Stimulated activated CD8-positive, alpha-beta memory T cell treated with anti-CD3 and anti-CD28 coated beads, Interleukin-4, amount 100 ng/mL, for 1 hour (primary cell): ENCODE measurements around the gene CC2D1A.
"Not testable (repeated sequence)": the region's sequence is repeated elsewhere in the genome, so short reads cannot be mapped to it uniquely, and the experiment has no call there.

Experiments used
- DNase-seq, 2 donors: peaks; one replicate each; pipeline ENCODE4 v3.0.0-alpha.2; 2020; ENCODE audit warnings: low read depth in 2 of 2, low spot score in 1 of 2

Gene CC2D1A

DNA sequence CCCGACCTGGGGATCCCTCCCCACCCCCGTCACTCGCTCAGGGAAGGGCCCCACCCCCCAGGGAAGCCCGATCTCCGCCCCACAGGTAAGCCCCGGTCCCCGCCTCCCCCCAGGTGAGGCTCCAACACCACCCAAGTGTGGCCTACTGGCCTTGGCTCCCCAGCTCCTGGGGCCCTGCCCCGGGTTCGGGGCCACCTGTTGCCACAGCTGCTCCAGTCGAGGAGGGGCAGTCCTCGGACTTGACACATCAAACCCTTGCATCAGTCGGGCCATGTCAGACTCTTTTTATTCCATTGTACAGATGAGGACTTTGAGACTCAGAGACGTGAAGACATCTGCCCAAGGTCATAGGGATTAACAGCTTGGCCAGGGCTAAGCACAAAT is 512 bp downstream of the CC2D1A start:
- DNase-seq: no peak

GRCh38 chr19:13906910-13907309 is 909 bp downstream of the CC2D1A start:
- DNase-seq: no peak

DNA sequence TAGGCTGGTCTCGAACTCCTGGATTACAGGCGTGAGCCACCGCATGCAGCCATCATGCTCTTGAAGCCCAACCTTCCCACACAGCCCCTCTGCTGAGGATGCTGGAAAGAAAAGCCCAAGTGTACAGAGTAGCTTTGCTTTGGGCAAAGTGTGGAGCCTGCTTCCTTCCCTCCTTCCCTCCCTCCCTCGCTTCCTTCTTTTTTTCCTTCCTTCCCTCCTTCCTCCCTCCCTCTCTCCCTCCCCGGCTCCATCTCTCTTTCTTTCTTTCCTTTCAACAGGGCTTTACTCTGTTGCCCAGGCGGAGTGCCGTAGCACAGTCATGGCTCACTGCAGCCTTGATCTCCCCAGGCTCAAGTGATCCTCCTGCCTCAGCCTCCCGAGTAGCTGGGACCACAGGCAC is 2.7 kb downstream of the CC2D1A start:
- no peak for DNase-seq

- no peak for DNase-seq
These were observed 3.4 kb downstream of the CC2D1A start for GRCh38 chr19:13909430-13909829.

DNA sequence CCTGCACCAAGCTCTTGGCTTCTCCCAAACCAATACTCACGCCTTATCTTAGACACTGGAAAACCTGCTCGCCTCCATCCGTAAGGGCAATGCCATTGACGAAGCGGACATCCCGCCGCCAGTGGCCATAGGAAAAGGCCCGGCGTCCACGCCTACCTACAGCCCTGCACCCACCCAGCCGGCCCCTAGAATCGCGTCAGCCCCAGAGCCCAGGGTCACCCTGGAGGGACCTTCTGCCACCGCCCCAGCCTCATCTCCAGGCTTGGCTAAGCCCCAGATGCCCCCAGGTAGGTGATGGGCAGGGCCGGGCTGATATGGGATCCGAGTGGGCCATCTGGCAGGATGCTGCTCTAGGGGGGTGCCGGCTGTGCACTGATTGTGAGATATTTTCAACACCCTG is 7.4 kb downstream of the CC2D1A start:
- no peak for DNase-seq

DNA sequence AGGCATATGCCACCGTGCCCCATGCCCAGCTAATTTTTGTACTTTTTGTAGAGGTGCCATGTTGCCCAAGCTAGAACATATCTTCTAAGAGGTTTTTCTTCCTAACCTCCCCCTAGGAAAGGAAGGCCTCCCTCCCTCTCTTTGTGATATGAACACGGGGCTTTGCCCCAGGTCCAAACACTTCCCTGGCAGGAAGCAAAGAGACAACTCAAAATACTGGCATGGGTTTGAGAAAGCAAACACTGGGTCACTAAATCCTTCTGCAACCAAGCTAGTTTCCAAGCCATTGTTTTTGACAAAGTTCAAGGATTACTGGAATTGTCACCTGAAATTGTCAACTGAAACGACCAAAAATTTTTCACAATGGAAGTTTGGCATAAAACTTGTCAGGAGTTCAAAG is 8.8 kb downstream of the CC2D1A start:
- DNase-seq: no peak

DNA sequence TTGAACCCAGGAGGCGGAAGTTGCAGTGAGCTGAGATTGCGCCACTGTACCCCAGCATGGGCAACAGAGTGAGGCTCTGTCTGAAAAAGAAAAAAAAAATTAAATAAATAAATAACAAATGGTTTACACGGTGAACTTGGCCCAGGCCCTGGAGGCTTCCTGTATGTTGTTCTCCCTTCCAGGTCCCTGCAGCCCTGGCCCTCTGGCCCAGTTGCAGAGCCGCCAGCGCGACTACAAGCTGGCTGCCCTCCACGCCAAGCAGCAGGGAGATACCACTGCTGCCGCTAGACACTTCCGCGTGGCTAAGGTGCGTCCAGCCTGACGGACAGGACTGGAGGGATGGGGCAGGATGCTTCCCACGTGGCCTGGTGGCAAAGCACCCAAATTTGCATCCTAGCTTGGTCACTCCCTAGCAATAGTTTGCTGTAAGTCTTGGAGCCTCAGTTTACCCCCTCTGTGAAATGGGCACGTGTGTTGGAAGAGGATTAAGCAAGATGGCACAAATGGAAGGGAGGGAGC is 11.9 kb downstream of the CC2D1A start:
- no peak for DNase-seq

DNA sequence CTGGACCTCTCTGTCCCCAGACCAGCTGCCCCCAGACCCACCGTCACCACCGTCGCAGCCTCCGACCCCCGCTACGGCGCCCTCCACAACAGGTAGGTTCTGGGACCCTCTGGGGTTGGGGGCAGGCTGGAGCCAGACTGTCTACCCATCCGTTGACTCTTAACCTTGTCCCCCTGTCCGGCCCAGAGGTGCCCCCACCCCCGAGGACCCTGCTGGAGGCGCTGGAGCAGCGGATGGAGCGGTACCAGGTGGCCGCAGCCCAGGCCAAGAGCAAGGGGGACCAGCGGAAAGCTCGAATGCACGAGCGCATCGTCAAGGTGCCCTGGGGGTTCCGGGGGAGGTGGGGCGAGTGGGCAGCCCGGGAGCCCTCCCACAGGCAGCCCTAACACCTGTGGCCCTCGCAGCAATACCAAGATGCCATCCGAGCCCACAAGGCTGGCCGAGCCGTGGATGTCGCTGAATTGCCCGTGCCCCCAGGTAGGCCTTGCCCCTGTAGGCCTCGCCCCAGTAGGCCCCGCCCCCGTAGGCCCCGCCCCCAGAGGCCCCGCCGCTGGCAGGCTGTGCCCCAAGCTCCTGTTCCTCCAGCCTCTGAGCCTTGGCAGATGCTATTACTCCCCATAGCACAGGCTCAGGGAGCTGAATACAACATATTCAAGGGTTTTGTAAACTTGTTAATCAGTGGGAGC is 12.9 kb downstream of the CC2D1A start:
- DNase-seq: no peak

DNA sequence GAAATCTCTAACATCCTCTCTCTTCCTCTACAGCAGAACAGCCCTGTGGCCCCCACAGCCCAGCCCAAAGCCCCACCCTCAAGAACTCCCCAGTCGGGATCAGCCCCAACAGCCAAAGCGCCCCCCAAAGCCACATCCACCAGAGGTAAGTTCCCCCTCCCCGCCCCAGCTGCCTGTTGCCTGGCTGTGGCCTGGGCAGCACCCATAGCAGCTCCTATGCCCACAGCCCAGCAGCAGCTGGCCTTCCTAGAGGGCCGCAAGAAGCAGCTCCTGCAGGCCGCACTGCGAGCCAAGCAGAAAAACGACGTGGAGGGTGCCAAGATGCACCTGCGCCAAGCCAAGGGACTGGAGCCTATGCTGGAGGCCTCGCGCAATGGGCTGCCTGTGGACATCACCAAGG is 14.5 kb downstream of the CC2D1A start:
- no peak for DNase-seq

DNA sequence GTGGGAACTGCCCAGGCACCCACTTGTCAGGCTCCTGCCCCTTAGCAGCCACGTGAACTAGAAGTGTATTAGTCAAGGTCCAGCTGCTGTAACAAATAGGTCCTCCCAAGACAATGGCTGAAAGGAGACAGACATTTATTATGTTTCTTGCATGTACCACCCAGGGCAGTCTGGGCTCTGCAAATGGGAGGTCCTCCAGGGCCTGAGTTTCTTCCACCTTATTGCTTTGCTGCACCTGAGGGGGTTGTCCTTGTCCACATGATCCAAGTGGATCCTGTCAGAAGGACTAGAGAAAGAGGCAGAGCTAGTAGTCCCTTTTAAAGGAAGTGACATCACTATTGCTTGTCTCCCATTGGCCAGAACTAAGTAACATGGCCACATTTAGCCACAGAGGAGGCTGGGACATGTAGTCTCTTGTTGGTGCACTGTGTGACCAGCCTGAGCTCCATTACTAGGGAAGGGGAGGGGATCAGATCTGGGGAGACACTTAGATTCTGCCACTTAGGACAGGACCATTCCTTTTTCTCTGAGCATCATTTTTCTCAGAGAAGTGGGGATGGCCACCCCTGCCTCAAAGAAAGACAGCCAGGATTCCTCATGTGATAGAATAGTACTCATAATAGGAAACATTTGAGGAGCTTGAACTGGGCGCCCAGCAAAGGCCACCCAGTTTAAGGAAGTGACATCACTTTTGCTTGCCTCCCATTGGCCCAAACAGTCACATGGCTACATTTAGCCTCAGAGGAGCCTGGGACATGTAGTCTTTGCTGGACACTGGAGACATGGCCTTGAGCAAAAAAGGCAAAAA is 15.1 kb downstream of the CC2D1A start:
- no peak for DNase-seq

DNA sequence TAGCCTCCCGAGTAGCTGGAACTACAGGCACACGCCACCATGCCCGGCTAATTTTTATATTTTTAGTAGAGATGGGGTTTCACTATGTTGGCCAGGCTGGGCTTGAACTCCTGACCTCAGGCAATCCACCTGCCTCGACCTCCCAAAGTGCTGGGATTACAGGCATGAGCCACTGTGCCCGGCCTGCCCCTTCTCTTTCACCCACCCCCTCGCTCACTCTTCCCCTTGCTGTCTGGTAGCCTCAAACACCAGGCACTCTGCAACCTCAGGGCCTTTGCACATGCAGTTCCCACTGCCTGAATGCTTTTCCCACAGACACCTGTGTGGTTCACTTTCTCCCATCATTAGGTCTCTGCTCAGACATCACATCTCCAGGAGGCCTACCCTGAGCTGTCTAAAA is 16.1 kb downstream of the CC2D1A start:
- not testable (repeated sequence) for DNase-seq

DNA sequence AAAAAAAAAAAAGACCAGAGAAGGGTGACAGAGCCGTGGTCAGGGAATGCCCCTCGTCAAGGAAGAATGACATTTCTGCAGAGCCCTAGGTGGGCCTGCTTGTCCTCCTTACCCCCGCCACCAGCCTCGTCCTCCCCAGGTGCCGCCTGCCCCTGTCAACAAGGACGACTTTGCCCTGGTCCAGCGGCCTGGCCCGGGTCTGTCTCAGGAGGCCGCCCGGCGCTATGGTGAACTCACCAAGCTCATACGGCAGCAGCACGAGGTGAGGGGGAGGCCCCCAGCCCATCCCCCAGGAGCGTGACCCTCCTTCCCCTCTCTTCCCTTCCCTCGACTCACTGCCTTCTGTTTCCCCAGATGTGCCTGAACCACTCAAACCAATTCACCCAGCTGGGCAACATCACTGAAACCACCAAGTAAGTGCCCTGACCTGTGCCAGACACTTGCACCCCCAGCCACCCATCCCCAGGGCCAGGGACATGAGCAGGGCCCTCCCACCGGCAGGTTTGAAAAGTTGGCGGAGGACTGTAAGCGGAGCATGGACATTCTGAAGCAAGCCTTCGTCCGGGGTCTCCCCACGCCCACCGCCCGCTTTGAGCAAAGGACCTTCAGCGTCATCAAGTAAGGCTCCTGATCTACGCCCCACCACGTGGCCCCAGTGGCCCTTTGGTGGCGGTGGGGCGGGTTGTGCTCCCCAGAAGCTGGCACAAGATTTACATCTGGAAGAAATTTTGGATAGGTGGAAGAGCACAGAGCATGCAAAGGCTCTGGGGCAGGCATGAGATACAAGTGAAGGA is 17.4 kb downstream of the CC2D1A start:
- no peak for DNase-seq

DNA sequence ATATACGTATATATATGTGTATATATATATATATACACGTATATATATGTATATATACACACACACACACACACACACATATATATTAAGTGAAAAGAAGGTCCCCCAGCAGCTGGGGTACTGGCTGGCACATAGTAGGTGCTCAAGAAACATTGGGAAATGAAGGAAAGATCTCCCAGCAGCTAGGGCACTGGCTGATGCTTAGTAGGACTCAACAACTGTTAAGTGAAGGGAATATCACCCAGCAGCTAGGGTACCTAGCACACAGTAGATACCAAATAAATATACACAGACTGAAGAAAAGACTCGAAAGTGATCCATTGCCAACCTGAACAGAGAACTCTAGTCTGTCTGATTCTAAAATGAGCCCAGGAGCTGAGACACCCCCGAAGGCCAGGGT is 20.0 kb downstream of the CC2D1A start:
- no peak for DNase-seq

- no peak for DNase-seq
These were observed 20.7 kb downstream of the CC2D1A start for GRCh38 chr19:13926715-13927114.

DNA sequence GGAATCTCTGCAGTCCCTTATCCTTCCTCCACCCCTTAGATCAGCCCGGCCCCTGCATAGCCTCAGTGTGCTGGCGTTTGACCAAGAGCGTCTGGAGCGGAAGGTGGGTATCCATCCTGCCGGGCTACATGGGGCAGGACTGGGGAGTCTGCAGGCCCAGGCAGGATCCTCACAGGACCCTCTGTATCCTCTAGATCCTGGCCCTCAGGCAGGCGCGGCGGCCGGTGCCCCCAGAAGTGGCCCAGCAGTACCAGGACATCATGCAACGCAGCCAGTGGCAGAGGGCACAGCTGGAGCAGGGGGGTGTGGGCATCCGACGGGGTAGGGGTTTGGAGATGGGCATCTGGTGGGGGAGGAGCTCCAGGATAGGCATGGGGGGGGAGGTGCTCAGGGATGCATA is 23.3 kb downstream of the CC2D1A start:
- no peak for DNase-seq

GRCh38 chr19:13929956-13930355 is 24.0 kb downstream of the CC2D1A start:
- DNase-seq: no peak

- DNase-seq: no peak
These were observed 24.4 kb downstream of the CC2D1A start for GRCh38 chr19:13930402-13930801.

DNA sequence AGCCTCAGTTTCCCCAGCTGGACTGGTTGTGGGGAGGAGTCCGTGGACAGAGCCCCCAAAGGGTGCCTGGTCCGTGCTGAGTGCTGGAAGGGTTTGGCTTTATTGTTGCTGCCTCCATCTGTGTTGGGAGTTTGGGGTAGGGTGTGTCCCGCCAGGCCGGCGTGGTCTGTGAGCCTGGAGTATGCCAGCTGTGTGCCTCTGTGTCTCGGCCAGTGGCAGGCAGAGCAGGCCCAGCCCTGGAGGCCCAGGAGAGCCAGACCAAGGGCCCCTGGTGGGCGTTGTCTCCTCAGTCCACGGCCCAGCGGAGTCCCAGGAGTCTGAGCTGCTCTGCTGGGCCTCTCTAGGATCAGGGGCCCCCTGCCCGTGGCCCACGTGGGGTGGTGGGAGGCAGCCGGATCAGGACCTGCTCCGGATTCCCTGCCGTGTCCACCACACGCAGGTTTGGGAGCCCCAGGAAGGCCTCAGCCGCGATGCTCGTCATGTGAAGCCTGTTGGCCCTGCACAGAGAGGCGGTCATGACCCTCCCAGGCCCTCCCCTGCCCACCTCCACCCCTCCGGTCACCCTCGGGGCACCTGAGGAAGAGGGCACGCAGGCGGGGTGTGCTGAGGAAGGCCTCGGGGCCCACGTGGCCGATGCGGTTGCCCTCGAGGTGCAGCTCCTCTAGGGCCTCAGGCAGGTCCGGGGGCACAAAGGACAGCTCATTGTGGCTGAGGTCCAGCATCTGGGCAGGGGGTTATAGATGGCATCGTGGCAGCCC is 25.6 kb downstream of the CC2D1A start:
- DNase-seq: no peak

DNA sequence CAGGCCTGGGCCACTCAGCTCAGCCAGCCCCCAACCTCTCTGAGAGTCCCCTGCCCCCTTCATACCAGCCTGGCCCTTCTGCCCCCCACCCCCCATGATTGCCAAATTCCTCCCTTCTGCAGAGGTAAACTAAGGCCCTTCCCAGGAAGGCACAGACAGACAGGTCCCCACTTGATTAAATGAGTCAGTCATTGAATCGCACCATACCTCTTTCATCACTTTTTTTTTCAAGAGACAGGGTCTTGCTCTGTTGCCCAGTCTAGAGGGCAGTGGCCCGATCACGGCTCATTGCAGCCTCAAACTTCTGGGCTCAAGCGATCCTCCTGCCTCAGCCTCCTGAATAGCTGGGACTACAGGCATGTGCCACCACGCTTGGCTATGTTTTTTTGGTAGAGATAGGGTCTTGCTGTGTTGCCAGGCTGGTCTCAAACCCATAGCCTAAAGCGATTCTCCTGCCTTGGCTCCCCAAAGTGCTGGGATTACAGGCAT is 26.2 kb downstream of the CC2D1A start:
- no peak for DNase-seq

- no peak for DNase-seq
These were observed 27.0 kb downstream of the CC2D1A start for GRCh38 chr19:13932911-13933393.

DNA sequence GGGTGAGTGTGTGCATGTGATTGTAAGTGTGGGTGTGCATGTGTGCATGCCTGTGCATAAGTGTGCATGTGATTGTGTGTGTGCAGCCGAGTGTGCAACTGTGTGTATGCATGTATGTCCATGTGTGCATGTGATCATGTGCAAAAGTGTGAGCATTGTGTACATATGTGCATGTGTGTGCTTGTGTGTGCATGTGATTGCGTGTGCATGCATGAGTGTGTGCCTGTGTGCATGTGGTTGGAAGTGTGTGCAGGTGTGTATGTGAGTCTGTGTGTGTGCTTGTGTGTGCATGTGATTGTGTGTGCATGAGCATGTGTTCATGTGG is 28.7 kb downstream of the CC2D1A start:
- DNase-seq: no peak
